ENCODE results near the gene SCFD1. TPM values are rescaled to one million over a fixed set of nuclear protein-coding genes. Genes with fewer than 3 reads are reported as not detected.
"Not testable (repeated sequence)": the region's sequence is repeated elsewhere in the genome, so short reads cannot be mapped to it uniquely, and the experiment has no call there.

SCFD1 gene, protein sequence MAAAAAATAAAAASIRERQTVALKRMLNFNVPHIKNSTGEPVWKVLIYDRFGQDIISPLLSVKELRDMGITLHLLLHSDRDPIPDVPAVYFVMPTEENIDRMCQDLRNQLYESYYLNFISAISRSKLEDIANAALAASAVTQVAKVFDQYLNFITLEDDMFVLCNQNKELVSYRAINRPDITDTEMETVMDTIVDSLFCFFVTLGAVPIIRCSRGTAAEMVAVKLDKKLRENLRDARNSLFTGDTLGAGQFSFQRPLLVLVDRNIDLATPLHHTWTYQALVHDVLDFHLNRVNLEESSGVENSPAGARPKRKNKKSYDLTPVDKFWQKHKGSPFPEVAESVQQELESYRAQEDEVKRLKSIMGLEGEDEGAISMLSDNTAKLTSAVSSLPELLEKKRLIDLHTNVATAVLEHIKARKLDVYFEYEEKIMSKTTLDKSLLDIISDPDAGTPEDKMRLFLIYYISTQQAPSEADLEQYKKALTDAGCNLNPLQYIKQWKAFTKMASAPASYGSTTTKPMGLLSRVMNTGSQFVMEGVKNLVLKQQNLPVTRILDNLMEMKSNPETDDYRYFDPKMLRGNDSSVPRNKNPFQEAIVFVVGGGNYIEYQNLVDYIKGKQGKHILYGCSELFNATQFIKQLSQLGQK
- 34.8 TPM for total RNA-seq
- long read RNA-seq, transcript SCFD1-207 (24 exons, 2,058 nt), result minor isoform, 5 of 35 reads
- long read RNA-seq, transcript SCFD1-203 (25 exons, 2,359 nt), result major isoform, 21 of 35 reads
- long read RNA-seq, partial matches to known transcripts, result 2 of 35 reads
- long read RNA-seq, other reads (novel, unspliced or antisense), result 7 of 35 reads

DNA sequence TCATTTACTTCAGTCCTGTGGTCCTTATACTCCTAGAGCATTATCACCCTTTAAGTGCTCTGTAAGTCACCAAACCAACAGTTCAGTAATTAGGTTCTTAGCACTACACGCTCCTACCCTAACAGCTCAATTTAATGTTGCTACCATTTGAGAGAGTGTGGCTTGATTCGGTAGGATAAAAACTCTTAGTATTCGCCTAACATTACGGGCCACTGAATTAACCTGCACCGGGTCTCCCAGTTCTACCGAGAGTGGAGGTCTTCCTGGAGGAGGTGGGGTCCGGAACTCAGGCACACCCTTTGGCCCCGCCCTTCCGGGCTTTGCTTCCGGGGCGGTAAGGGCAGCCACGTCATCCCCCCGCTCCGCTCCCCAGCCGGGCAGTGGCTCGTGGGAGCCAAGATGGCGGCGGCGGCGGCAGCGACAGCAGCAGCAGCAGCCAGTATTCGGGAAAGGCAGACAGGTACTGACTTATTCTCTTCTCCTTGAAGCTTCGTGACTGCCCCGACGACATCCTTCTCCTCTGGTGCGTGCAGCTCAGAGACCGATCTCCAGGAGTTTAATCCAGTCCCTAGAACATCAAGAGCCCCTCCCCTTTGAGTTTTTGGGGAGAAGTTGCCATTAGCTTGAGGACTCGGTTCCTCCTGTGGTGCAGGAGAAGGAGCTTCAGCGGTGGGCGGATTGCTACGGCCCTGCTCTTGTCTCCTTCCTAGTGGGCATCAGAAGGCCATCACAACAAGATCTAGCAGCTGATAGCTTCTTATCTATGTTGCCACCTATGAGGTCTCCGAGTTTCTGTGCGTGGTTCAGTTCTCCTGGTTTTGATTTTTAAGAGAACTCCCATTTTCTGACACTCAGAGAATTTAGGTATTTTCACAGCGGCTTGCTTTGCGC, at the start of gene SCFD1:
Gene SCFD1, plus strand, starts transcription at position 380 of the 891 bp plus-strand sequence. Its CDS starts 20 bp downstream, at position 400.
- H3K4me3 ChIP-seq, result peak within 1 kb of the TSS; percentile 85
- no peaks in the 10 kb centered on the region for H3K9me3 ChIP-seq (replicated peaks)
- DNase-seq, result peak; percentile 95
- peaks cover 59% of the 10 kb centered on the region for H3K4me1 ChIP-seq
- H3K36me3 ChIP-seq, result no peaks in the 10 kb centered on the region
- intact Hi-C loops (cut with micrococcal nuclease), result no loop called here
- TF ChIP-seq, protein P1, sequence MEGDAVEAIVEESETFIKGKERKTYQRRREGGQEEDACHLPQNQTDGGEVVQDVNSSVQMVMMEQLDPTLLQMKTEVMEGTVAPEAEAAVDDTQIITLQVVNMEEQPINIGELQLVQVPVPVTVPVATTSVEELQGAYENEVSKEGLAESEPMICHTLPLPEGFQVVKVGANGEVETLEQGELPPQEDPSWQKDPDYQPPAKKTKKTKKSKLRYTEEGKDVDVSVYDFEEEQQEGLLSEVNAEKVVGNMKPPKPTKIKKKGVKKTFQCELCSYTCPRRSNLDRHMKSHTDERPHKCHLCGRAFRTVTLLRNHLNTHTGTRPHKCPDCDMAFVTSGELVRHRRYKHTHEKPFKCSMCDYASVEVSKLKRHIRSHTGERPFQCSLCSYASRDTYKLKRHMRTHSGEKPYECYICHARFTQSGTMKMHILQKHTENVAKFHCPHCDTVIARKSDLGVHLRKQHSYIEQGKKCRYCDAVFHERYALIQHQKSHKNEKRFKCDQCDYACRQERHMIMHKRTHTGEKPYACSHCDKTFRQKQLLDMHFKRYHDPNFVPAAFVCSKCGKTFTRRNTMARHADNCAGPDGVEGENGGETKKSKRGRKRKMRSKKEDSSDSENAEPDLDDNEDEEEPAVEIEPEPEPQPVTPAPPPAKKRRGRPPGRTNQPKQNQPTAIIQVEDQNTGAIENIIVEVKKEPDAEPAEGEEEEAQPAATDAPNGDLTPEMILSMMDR (IDR thresholded peaks at IDR 0.05; ENCODE audit: borderline replicate concordance), result no peak
- H3K27me3 ChIP-seq (ENCODE audit: low read depth), result no peaks in the 10 kb centered on the region
- H3K27ac ChIP-seq (replicated peaks), result peak within 1 kb of the TSS; percentile 88

DNA sequence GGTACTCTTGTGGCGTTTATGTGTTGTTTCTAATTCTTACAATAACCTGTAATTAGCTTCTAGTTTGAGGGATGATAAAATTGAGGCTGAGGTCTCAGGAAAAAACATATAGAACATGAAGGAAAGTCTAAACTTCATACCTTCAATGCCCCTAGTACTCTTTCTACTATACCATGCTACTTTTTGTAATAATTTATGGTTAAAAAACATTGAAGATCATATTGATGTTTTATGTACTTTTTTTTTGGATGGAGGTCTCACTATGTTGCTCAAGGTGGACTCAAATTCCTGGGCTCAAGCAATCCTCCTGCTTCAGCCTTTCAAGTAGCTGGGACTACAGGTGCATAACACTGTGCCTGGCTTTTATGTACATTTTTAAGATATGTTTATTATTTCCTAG, 49.3 kb upstream of the SCFD1 start:
- intact Hi-C loops (cut with micrococcal nuclease), result no loop called here
- no peak for DNase-seq
- Histone ChIP-seq H3K9me3 (replicated peaks) (no peaks in the 10 kb centered on the region), H3K27ac (replicated peaks) (no peak overlapping the region), H3K4me3 (no peak overlapping the region), H3K36me3 (no peaks in the 10 kb centered on the region), H3K4me1 (no peaks in the 10 kb centered on the region), H3K27me3 (ENCODE audit: low read depth) (no peaks in the 10 kb centered on the region)
- TF ChIP-seq, protein P1 (IDR thresholded peaks at IDR 0.05; ENCODE audit: borderline replicate concordance), result no peak

DNA sequence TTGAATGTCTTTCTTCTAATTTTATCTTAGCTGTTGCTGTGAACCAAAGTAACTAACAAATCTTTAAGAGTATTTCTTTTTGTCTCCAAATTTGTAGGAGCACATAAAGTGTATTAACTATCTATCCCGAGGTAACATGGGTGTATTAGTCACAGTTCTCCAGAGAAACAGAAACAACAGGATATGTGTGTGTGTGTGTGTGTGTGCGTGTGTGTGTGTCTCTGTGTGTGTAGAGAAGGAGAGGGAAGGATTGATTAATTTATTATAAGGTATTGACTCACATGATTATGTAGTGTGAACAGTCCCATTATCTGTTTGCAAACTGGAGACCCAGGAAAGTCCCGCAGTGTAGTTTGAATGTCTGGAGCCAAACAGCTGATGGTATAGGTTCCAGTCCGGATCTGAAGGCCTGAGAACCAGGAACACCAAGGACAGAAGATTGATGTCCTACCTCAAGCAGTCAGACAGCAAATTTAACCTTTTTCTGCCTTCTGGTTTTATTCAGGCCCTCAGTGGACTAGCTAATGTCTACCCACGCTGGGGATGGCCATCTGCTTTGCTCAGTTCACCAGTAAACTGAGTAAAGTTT, 48.8 kb upstream of the SCFD1 start:
- no peak for DNase-seq
- TF ChIP-seq, protein P1 (IDR thresholded peaks at IDR 0.05; ENCODE audit: borderline replicate concordance), result no peak

DNA sequence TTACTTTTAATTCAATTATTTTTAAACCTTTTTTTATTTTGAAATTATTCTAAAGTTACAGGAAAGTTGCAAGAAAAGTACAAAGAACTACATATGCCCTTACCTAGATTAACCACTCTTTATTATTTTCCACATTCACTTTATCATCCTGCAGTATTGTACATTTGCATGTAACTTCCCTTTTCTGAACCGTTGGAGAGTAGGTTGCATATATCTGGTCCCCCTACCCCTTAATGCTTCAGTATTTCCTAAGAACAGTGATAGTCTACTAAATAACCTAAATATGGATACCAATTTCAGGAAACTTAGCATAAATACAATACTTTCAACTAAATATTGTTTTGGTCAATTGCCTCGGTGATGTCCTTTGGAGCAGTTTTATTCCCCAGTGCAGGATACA, 48.2 kb upstream of the SCFD1 start:
- DNase-seq, result no peak
- TF ChIP-seq, protein P1 (IDR thresholded peaks at IDR 0.05; ENCODE audit: borderline replicate concordance), result no peak
- H3K4me1 ChIP-seq, result no peaks in the 10 kb centered on the region
- H3K36me3 ChIP-seq, result no peaks in the 10 kb centered on the region
- intact Hi-C loops (cut with micrococcal nuclease), result no loop called here
- H3K27me3 ChIP-seq (ENCODE audit: low read depth), result no peaks in the 10 kb centered on the region
- no peaks in the 10 kb centered on the region for H3K9me3 ChIP-seq (replicated peaks)
- no peak overlapping the region for H3K27ac ChIP-seq (replicated peaks)
- H3K4me3 ChIP-seq, result no peak overlapping the region

More for the DNA sequence above, 48.8 kb upstream of the SCFD1 start:
- H3K36me3 ChIP-seq, result no peaks in the 10 kb centered on the region
- intact Hi-C loops (cut with micrococcal nuclease), result no loop called here
- no peak overlapping the region for H3K27ac ChIP-seq (replicated peaks)
- no peaks in the 10 kb centered on the region for H3K4me1 ChIP-seq
- H3K27me3 ChIP-seq (ENCODE audit: low read depth), result no peaks in the 10 kb centered on the region
- H3K4me3 ChIP-seq, result no peak overlapping the region
- H3K9me3 ChIP-seq (replicated peaks), result no peaks in the 10 kb centered on the region

DNA sequence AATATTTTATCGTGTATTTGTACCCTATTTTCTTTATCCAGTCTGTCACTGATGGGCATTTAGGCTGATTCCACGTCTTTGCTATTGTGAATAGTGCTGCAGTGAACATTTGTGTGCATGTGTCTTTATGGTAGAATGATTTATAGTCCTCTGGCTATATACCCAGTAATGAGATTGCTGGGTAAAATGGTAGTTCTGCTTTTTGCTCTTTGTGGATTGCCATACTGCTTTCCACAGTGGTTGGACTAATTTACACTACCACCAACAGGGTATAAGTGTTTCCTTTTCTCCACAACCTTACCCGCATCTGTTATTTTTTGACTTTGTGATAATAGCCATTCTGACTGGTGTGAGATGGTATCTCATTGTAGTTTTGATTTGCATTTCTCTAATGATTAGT, 47.3 kb upstream of the SCFD1 start:
- H3K4me3 ChIP-seq; H3K36me3 ChIP-seq; H3K27ac ChIP-seq (replicated peaks); H3K27me3 ChIP-seq (ENCODE audit: low read depth); H3K4me1 ChIP-seq; intact Hi-C loops (cut with micrococcal nuclease); DNase-seq; H3K9me3 ChIP-seq (replicated peaks): not testable (repeated sequence)

DNA sequence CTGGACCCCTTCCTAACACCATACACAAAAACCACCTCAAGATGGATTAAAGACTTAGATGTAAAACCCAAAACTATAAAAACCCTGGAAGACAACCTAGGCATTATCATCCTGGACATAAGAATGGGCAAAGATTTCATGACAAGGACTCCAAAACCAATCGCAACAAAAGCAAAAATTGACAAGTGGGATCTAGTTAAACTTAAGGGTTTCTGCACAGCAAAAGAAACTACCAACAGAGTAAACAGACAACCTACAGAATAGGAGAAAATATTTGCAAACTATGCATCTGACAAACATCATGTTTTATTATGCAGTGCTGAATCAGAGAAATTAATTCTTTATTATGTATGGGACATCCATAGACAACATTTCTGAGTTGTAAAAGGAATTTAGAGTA, 45.8 kb upstream of the SCFD1 start:
- H3K9me3 ChIP-seq (replicated peaks); intact Hi-C loops (cut with micrococcal nuclease); H3K36me3 ChIP-seq; H3K27me3 ChIP-seq (ENCODE audit: low read depth); DNase-seq; H3K4me1 ChIP-seq; H3K27ac ChIP-seq (replicated peaks); H3K4me3 ChIP-seq: not testable (repeated sequence)
